GM18507 (cell line): Measurements from ENCODE around the gene IGSF9B.

Source experiments
- DNase-seq: peaks from one replicate; pipeline ENCODE4 v3.0.0; 2011; ENCODE audit warnings: low read depth; ENCODE audit not compliant: insufficient read length; ENCODE audit errors: extremely low spot score
- FAIRE-seq: peaks from 2 replicates; lab custom pipeline; 2011; peaks lifted over from hg19 to GRCh38; lab: Jason Lieb, UNC

IGSF9B gene

GRCh38 chr11:133987171-133987570 lies 30.4 kb upstream of the IGSF9B start:
- FAIRE-seq = no peak

GRCh38 chr11:133985981-133986944 lies 29.5 kb upstream of the IGSF9B start:
- no peak for FAIRE-seq
- no peak for DNase-seq

More at GRCh38 chr11:133987171-133987570, 30.4 kb upstream of the IGSF9B start:
- DNase-seq = no peak

GRCh38 chr11:133984828-133985227 lies 28.1 kb upstream of the IGSF9B start:
- no peak for FAIRE-seq
- no peak for DNase-seq

GRCh38 chr11:133983660-133984316 lies 27.0 kb upstream of the IGSF9B start:
- no peak for FAIRE-seq
- DNase-seq = no peak

GRCh38 chr11:133982876-133983275 lies 26.1 kb upstream of the IGSF9B start:
- FAIRE-seq (no peak), DNase-seq (no peak)

GRCh38 chr11:133982151-133982550 lies 25.4 kb upstream of the IGSF9B start:
- no peak for FAIRE-seq
- DNase-seq = no peak

- DNase-seq (no peak), FAIRE-seq (no peak)
Measured at GRCh38 chr11:133981156-133981555, 24.4 kb upstream of the IGSF9B start.

- no peak for FAIRE-seq
- DNase-seq = no peak
Measured at GRCh38 chr11:133980665-133981064, 23.9 kb upstream of the IGSF9B start.

GRCh38 chr11:133978794-133979193 lies 22.0 kb upstream of the IGSF9B start:
- FAIRE-seq (no peak), DNase-seq (no peak)

GRCh38 chr11:133977067-133977677 lies 20.4 kb upstream of the IGSF9B start:
- FAIRE-seq = peak; percentile 47
- no peak for DNase-seq

- no peak for FAIRE-seq
- no peak for DNase-seq
Measured at GRCh38 chr11:133975488-133975849, 18.7 kb upstream of the IGSF9B start.

GRCh38 chr11:133974836-133975487 lies 18.2 kb upstream of the IGSF9B start:
- no peak for FAIRE-seq

GRCh38 chr11:133971881-133972280 lies 15.1 kb upstream of the IGSF9B start:
- FAIRE-seq = no peak
- no peak for DNase-seq

More at GRCh38 chr11:133974836-133975487, 18.2 kb upstream of the IGSF9B start:
- DNase-seq = no peak

GRCh38 chr11:133969112-133969511 lies 12.3 kb upstream of the IGSF9B start:
- no peak for DNase-seq
- FAIRE-seq = no peak

- FAIRE-seq (no peak), DNase-seq (no peak)
Measured at GRCh38 chr11:133968300-133968699, 11.5 kb upstream of the IGSF9B start.

- no peak for FAIRE-seq
- DNase-seq = no peak
Measured at GRCh38 chr11:133967599-133968238, 11.0 kb upstream of the IGSF9B start.

- DNase-seq = no peak
- no peak for FAIRE-seq
Measured at GRCh38 chr11:133966921-133967598, 10.3 kb upstream of the IGSF9B start.

- FAIRE-seq = no peak
- no peak for DNase-seq
Measured at GRCh38 chr11:133966172-133966651, 9.4 kb upstream of the IGSF9B start.
